ENCODE data around the gene ADCY5.

DNA sequence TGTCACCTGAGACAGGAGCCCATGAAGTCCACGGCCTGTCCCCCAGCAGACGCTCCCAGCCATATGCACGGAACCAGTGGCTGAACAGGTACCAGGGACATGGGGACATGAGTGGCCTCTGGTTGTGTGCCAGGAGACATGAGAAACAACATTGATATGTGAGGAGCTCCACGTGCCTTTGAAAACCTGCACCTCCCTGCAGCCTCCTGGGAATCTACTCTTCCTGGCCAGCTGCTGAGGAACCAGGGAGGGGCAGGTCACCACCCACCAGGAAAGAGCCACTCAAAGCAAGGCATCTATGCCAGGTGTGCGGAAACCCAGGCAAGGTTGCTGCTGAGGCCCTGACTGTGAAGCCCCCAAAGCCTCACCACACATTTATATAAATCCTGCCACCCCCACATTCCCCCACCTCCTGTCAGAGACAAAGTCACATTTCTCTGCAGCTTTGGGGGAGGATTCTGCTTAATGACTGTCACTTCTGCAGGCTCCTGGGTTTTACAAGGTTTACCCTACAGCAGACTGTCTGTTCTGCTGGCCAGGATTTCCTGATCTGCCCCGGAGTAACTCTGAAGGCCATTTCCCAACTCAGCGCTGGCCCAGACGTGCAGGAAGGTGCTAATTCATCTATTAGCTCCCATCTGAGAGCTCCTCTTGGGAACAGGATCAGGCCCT lies 110.8 kb downstream of the ADCY5 start:
- TF ChIP-seq POLR2AphosphoS5 (IDR thresholded peaks at IDR 0.05; ENCODE audit: low read depth, low read length) (no peak), TAF1 (IDR thresholded peaks at IDR 0.05; ENCODE audit: borderline replicate concordance, low read depth, low read length) (no peak)

Measured in GM12892 (cell line).